Left hindlimb (tissue), 1 donor: ENCODE measurements around the gene GNAQ.

ENCODE experiments used
- DNase-seq: peaks from one replicate; pipeline ENCODE4 v3.0.0-alpha.2; 2018

Gene GNAQ

DNA sequence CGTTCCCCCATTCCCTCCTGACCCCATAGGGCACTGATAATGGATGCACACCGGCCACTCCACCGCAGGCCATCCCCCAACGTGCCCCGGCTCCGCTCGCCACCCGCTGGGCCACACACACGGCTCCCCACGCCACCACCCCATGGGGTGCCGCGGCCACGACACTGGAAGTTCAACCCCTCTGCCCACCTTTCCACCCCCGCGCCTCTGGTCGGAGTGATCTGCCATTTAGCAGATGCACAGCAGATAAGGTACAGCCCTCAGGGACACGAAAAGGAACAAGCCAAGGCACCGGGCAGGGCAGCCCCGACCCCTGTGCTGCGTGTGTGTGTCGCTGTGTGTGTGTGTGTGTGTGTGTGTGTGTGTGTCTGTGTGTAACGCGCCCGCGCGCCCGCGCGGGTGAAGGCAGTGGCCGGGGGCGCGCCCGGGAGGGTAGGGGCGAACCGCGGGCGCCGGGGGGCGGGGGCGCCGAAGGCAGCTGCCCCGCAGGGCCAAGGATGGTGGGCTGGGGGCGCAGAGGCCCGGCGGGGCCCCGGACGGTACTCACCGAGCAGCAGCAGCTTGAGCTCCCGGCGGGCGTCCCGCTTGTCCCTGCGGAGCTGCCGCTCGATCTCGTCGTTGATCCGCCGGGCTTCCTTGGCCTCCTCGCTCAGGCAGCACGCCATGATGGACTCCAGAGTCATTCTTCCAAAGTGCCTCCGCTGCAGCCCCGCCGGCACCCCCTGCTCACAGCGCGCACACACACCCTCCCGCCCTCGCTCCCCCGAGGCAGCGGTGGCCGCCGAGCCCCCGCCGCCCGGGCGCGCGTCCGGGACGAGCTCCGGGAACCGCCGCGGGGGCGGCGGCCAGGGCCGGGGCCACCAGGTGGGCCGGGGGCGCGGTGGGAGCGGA lies 813 bp downstream of the GNAQ start:
- peak; percentile 79 for DNase-seq

- DNase-seq: peak; percentile 34
Measured at GRCh38 chr9:78030296-78030552, 1.4 kb downstream of the GNAQ start.

- no peak for DNase-seq
Measured at GRCh38 chr9:78029551-78030295, 1.9 kb downstream of the GNAQ start.

- no peak for DNase-seq
Measured at GRCh38 chr9:78028926-78029325, 2.7 kb downstream of the GNAQ start.

DNA sequence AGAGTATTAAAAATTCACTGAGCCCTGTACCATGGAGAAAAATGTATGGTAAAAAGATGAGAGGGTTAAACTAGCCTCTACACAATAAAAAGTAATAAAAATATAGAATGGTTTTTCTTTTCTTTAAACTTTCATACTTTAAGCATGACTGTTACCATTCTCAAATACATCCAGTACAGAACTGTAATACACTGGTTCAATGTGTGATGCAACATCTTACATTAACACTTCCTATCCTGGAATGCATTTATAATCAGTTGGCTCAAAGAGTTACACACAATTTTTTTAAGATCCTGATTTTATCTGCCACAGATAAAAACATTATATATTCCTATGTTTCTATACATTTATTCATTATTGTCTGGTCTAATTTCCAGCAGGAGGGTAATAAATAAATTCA lies 4.7 kb downstream of the GNAQ start:
- no peak for DNase-seq

DNA sequence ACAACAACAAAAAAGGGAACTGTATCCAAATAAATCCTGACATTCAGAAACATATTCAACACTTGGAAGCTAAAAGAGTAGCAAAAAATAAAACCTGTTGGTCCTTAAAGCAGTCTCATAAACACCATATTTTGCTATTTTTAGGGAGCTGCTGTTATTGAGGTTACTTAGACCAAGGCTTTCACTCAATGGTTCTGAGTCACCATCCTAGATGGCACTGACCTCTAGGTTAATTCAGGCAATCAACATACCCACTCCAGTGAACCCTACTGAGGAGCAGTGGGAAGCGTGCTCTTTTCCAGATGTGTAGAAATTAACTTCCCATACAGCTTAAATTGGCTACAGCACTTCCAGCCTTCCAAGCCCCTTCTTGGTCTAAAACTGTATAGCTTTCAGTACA lies 5.2 kb downstream of the GNAQ start:
- DNase-seq: no peak

DNA sequence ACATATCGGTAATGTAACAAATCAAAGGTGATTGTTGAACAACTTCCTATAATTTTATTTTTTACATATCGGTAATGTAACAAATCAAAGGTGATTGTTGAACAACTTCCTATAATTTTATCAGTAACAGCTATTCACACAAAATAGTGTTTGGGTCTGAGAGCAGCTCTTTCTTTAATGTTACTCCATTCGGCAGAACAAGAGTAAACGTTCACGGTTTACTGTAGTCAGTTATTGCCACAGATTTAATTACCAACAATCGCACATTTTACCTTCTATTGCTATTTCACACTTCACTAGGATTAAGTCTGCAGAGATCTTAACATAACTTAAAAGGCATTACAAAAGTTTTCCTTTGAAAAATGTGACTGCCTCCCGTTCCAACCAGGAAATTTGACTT lies 6.4 kb downstream of the GNAQ start:
- no peak for DNase-seq

GRCh38 chr9:78023003-78023741 lies 8.4 kb downstream of the GNAQ start:
- no peak for DNase-seq

- DNase-seq: no peak
Measured at GRCh38 chr9:78021697-78022096, 9.9 kb downstream of the GNAQ start.

- DNase-seq: no peak
Measured at GRCh38 chr9:78017190-78017693, 14.4 kb downstream of the GNAQ start.

GRCh38 chr9:78015241-78015640 lies 16.4 kb downstream of the GNAQ start:
- DNase-seq: no peak

GRCh38 chr9:78014776-78015175 lies 16.8 kb downstream of the GNAQ start:
- no peak for DNase-seq

GRCh38 chr9:78013934-78014333 lies 17.7 kb downstream of the GNAQ start:
- no peak for DNase-seq

- DNase-seq: no peak
Measured at GRCh38 chr9:78011049-78011448, 20.6 kb downstream of the GNAQ start.

DNA sequence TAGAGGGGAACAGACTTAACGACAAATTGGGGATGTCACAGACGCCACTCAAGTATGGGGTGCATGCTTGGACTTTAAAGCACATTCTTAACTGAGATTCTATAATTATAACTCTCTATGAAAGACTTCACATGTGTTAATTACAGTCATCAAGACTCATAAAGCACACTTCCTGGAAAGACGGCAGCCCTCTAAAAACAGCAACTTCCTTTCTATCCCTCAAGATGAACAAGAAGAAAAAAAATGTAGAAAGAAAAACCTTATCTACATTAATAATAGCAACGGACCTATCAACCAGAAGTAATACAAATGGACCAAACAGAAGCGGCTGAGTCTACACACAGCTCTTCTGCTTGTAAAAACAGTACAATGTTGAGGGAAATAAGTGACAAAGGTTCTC lies 21.2 kb downstream of the GNAQ start:
- no peak for DNase-seq

- DNase-seq: no peak
Measured at GRCh38 chr9:78009186-78009585, 22.4 kb downstream of the GNAQ start.

DNA sequence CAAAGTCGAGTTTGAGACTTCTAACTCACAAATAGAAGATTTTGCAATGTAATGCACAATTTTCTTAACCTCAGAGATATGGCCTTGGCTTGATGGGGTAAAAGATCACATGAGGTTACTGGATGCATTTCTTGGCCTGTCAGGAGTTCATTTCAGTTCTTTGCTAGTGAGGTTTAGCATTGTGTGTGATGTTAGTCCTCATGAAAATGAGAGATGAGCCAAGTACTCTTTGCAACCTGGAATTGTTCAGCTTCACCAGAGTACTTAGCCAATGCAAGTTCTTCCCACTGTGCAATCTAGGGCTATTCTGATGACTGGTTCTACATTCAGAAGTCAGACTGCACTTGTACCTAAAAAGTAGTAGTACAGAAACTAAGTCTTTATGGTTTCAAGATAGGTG lies 24.9 kb downstream of the GNAQ start:
- DNase-seq: no peak

- DNase-seq: no peak
Measured at GRCh38 chr9:78005231-78006002, 26.2 kb downstream of the GNAQ start.

DNA sequence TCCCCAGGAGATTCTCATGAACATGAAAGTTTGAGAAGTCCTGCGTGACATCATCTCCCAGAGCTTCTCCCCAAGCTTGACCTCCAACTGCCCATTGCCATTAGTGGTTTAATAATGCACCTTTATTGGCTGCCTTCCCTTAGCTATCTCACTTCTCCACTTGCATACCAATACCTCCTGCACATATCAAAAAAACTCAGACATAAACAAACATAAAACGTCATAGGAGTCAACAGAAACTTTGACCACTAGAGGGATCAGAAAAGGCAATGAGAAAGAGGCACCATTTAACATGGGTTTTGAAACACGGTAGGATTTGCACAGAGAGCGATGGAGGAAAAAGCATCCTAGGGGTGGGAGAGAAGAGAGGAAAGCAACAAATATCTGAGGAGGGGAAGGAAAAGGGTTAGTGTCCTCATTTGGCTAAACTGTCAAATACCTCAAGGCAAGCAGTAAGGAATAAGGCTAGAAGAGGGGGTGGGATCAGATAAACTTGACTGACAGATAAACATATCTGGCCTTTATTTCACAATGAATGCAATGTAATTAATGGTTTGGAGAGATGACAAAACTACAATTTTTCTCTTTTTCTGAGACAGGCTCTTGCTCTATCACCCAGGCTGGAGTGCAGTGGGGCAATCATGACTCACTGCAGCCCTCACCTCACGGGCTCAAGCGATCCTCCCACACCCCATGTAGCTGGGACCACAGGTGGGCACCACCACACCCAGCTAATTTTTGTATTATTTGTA lies 27.0 kb downstream of the GNAQ start:
- DNase-seq: no peak

DNA sequence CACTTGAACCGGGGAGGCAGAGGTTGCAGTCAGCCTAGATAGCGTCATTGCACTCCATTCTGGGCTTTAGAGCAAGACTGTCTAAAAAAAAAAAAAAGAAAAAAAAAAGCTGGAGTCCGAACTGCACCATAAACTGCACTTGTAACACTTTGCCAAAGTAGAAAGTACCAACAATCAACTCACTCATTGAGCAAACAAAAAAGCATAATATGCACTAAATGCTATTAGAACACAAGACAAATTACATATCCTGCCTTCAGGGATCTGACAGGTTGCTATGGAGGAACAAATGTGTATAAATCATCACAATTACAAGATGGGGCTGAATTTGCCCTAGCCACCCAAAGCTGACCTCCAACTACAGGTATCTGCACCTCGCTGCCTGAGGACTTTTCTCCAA lies 27.9 kb downstream of the GNAQ start:
- no peak for DNase-seq

- DNase-seq: no peak
Measured at GRCh38 chr9:78001946-78002731, 29.5 kb downstream of the GNAQ start.
